HUDEP-2 (cell line): Measurements from ENCODE around the gene SYNDIG1.

ENCODE experiments used
- DNase-seq, 76 experiments: peaks; one replicate each; lab custom pipeline; 2025; ENCODE audit not compliant: unreplicated experiment in 76 of 76; lab: John Stamatoyannopoulos, UW

Gene SYNDIG1

DNA sequence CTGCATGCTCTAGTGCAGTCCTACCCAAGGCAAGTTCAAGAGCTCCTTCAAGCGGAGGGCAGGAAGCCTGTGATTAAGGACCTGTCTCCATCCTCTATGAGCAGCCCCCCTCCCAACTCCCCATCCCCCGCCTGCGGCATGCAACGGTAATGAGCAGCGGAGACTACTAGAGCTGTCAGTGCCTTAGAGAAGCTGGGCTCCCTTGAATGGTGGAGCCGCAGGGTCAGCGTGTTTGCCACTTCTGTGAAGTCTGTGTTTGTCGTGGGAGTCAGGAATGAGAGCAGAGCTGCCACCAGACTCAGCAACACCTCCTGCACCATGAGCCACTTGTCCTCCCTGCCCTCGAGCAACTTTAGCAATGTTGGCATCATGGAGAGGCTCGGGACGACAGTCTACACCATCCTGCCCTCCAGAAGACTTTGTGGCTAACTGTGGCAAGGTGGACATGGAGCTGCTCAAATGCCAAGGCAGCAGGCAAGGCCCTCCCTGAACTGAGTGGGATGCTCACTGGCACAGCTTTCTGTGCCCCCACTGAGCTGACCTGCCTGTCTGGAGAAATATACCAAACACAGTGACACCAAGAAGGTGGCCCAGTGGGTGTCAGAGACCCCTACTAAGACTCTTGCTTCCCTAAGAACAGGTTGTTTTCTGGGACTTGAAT lies 23.8 kb upstream of the SYNDIG1 start:
- no peak for DNase-seq

GRCh38 chr20:24446811-24447210 lies 22.6 kb upstream of the SYNDIG1 start:
- no peak for DNase-seq

- no peak for DNase-seq
Observed at GRCh38 chr20:24448170-24448569, 21.3 kb upstream of the SYNDIG1 start.

GRCh38 chr20:24449026-24449720 lies 20.3 kb upstream of the SYNDIG1 start:
- DNase-seq, result no peak

GRCh38 chr20:24450177-24450576 lies 19.3 kb upstream of the SYNDIG1 start:
- DNase-seq, result no peak

DNA sequence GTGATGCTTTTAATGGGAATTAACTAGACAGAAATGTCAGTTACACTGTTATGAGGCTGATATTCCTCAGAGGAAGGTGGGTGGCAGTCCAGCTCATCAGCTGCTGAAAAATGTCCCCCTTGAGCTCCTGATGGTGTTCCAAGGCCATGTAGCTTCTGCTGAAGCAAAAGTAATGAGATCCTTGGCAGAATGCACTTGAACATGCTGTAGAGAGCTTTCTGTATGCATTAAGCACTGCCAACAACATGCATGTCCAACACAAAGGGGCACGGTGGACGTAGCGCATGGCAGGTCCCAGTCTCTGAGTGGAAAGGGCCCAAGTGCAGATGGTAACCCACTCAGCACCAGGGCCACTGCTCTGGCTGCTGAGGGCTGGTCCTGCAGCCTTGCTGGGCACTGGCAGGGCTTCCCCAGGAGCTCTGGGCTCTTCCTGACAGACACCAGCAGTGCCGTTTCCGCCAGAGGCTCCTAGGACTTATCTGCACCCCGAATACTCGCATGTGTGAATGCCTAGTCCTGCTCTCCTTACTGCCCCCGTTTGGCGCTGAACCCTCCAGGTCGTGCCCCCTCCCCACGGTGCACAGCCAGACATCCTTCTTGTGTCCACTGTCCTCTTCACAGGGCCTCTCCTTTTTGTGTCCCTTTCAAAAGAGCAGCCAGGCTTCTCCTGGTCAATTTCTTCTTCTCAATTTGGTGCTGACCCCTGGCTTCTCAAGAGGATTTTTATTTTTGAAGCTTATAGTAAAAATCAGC lies 18.6 kb upstream of the SYNDIG1 start:
- no peak for DNase-seq

GRCh38 chr20:24451428-24451827 lies 18.0 kb upstream of the SYNDIG1 start:
- no peak for DNase-seq

- no peak for DNase-seq
Observed at GRCh38 chr20:24452016-24452415, 17.4 kb upstream of the SYNDIG1 start.

DNA sequence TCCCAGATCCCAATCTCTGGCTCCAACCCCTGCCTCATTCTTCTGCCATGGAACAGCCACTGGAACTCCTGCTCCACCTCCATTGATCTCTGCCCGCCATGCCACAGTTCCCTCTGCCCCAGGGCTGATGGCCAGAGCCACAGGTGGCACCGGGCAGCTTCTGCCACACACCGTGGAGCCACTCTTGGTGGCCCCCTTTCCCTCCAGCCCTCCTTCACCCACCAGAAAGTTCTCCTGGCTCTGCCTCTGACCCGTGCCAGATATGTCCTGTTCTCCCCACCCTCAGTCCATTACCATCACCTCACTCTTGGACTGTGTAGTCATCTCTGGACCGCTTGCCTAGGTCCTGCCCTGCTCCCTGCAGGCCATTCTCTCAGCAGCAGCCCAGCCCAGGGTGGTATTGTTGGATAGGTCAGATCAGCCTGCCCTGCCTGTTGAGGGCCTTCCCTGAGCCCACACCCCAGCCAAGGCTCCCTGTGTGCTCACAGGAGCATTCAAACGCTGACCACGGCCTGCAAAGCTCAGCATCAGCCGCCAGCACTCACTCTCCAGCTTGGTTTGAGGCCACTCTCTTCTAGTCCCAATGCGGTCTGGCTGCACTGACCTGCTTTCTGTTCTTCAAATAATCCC lies 16.8 kb upstream of the SYNDIG1 start:
- peak in 1 of 76 experiments; percentile 1 for DNase-seq

DNA sequence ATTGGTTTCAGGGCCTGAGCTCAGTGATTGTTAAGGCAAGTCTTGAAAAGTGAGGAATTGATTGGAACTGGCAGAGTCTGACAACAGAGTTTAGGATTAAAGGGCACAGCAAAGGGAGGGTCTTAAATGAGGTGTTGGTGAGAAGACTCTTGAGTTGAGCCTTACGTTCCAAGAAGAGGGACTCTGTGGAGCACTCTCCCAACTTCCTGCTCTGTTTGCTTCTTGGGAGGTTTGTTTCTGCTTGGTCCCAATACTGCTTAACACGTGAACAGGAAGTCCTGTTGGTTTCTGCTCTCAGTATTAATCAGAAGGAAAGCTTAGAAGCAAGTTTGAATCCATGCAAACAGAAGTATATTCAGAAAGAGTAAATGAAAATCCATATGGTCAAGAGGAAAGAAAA lies 15.6 kb upstream of the SYNDIG1 start:
- no peak for DNase-seq

DNA sequence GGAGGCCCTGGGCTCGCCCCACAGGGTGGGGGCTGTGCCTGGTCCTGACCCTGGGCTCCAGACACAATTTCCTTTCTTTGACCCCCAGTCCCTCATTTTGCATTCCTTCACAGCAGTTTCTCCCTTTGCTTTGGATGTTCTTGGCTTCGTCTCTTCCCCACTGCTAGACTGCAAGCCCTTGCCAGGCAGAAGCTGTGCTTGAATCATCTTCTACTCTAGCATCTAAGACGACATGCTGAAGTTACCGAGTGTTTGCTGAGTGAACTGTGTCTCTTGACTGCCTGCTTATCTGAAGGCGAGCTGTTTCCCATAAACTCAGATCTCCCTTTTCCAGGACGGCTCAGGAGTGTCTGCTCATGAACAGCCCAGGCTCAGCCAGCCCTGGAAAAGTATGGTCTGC lies 14.3 kb upstream of the SYNDIG1 start:
- no peak for DNase-seq

DNA sequence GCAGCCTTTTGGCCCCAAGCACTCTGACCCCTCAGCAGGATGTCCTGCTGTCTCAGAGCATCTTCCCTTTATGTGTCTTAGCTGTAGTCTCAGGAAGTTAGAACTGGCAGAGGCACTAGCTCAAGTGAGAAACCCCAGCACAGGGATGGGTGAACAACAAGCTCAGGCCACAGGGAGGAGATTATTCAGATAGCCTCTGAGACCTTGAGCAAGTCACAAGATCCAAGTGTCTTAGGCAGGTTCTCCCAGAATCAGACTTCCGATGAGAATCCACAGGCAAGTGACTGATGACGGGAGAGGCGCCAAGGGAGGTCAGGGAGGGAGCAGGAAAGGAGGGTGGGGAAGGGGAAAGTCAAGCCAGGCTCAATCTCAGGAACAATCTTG lies 13.0 kb upstream of the SYNDIG1 start:
- no peak for DNase-seq

GRCh38 chr20:24458436-24458835 lies 11.0 kb upstream of the SYNDIG1 start:
- DNase-seq, result no peak

- no peak for DNase-seq
Observed at GRCh38 chr20:24459733-24460132, 9.7 kb upstream of the SYNDIG1 start.

DNA sequence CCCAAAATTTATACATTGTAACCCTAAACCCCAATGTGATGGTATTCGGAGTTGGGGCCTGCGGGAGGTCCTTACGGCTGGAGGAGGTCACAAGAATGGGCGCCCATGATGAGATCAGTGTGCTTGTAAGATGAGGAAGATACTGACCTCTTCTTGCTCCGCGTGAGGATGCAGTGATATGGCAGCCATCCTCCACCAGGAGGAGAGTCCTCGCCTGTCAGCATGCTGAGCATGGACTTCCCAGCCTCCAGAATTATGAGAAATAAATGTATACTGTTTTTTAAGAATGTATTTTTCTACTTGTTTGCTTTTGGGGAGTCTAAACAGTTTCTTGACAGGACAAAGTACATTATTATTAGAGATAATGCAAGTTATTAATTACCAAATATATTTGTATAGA lies 8.7 kb upstream of the SYNDIG1 start:
- DNase-seq, result no peak

DNA sequence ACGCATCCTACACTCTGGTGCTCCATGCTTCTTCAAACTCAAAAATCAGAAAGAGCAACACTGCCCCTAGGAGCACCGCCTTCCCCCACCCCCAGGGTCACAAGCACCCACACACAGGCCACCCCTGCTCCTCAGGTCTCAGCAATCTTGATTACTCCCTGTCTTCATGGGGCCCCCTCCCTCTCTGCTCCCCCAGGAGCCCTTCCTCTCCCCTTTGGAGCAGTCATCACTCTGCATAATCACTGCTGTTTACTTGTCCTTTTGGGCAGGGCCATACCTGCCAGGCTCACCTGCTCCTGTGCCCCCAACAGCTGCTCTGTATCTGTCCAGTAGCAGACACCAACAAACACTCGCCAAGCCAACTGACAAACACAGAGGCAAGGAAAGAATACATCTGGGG lies 7.6 kb upstream of the SYNDIG1 start:
- no peak for DNase-seq

DNA sequence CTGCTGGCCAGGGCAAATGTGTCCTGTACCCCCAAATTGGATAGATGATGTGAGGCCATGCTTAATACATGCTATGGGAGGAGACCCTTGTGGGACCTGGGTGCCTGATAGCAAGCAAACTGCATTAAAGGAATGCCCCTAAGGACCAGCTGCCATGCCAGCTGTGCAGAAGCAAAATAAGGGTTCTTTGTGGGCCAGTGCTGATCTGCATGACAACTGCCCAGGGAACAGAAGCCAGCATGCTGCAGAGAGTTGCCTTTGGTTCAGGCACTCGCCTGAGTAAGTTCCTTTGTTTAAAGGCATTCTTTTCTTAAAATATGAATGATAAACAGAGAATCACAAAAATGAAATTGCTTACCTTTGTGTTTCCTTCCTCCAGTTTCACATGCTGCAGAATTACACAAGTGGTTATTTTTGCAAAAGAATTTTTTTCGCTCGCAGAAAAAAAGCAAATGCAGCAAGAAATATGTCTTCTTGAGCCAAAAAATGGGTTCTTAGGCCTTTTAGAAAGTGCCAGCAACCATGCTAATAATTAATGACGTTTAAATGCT lies 6.9 kb upstream of the SYNDIG1 start:
- DNase-seq, result no peak

DNA sequence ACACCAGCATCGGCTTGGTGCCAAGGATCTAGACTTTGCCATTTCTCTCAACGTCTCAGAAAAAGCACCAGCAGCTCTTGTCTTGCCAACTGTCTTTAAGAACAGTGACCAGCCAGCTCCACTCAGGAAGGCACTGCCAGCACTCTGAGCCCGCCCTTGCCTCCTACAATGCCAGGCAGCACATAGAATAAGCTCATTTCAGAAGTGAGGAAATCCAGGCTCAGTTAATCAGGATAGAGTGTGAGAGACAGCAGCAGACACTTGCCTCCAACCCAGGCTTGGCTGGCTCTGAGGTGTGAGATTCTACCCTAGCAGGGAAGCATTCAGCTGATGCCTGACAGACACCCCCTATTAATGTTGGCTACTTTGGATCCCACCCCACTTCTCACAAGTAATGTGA lies 4.3 kb upstream of the SYNDIG1 start:
- no peak for DNase-seq

- no peak for DNase-seq
Observed at GRCh38 chr20:24465730-24466129, 3.7 kb upstream of the SYNDIG1 start.

- DNase-seq, result no peak
Observed at GRCh38 chr20:24468401-24469115, 871 bp upstream of the SYNDIG1 start.
